Fibroblast of pulmonary artery (primary cell): ENCODE results near the gene UQCRQ.

Experiments
- DNase-seq: peaks from one replicate; pipeline ENCODE4 v3.0.0-alpha.2; 2010; ENCODE audit warnings: low read depth
- H3K4me3 ChIP-seq: replicated peaks from 2 replicates; pipeline ENCODE4 v1.5.1; 2011; ENCODE audit warnings: low read depth, mild to moderate bottlenecking, control low read depth, low read length, moderate library complexity
- TF ChIP-seq, protein P1 (sequence below): IDR thresholded peaks from 2 replicates; pipeline ENCODE4 v1.5.1; 2011; ENCODE audit warnings: mild to moderate bottlenecking, control low read depth, low read length, inconsistent platforms; ENCODE audit errors: missing control alignments

Gene UQCRQ

GRCh38 chr5:132866342-132867045 is at the start of gene UQCRQ, which contains the start of gene GDF9:
UQCRQ (plus strand) TSS chr5:132866642; CDS start chr5:132866882, 240 bp downstream.
GDF9 (minus strand) TSS chr5:132866469; CDS start chr5:132864533, 1,936 bp downstream.
- peak within 1 kb of the TSS; percentile 88 for H3K4me3 ChIP-seq
- TF ChIP-seq, protein P1, sequence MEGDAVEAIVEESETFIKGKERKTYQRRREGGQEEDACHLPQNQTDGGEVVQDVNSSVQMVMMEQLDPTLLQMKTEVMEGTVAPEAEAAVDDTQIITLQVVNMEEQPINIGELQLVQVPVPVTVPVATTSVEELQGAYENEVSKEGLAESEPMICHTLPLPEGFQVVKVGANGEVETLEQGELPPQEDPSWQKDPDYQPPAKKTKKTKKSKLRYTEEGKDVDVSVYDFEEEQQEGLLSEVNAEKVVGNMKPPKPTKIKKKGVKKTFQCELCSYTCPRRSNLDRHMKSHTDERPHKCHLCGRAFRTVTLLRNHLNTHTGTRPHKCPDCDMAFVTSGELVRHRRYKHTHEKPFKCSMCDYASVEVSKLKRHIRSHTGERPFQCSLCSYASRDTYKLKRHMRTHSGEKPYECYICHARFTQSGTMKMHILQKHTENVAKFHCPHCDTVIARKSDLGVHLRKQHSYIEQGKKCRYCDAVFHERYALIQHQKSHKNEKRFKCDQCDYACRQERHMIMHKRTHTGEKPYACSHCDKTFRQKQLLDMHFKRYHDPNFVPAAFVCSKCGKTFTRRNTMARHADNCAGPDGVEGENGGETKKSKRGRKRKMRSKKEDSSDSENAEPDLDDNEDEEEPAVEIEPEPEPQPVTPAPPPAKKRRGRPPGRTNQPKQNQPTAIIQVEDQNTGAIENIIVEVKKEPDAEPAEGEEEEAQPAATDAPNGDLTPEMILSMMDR = peak; percentile 21
- peak; percentile 100 for DNase-seq

- DNase-seq = no peak
- TF ChIP-seq, protein P1 = no peak
- H3K4me3 ChIP-seq = no peak overlapping the region
Observed at GRCh38 chr5:132817011-132817410, 49.4 kb upstream of the UQCRQ start.

DNA sequence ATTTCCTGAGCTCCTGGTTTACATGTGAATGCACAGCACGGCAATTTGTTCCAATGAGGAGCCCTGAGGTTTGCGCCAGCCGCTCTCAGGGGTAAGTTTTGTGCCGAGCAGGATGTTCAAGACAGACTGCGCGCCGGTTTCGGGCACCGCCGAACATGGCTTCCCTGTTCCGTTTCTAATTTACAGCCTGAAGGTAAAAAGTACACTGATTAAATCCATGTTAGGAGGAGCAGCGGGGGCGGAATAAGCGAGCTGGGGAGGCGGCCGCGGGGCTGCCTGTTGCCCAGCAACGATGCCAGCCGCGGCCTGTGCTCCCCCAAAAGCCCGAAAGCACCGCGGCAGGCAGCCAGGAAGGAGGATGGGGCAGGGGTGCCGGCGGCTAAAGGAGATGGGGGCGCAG is 47.0 kb upstream of the UQCRQ start:
- TF ChIP-seq, protein P1 = no peak
- H3K4me3 ChIP-seq = no peak overlapping the region
- DNase-seq = no peak

DNA sequence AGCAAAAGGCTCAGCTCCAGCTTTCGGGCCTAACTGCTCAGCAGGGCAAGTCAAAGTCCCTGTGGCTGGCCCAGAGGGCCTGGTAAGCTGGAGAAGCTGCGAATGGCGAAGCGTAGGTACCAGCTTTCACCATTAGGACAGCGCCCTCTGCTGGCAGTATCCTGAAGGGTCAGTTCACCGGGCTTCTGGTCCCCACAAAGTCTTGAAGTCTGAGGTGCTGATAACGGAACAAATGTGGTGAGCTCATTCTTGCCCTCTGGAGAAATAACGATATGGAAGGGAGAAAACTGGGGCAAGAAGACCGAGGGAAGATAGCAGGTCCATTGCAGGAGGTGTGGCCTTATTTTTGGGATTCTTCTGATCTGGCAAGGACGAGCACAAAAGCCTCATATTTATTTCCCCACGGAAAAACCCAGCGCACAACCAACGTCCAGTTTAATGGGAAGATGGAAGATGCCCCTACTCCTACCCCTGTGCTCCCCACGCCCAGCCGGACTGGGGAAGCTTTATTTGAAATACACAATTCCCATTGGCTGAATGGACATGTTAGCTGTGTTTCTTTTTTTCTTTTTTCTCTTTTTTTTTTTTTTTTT is 46.2 kb upstream of the UQCRQ start:
- peak; percentile 95 for DNase-seq
- H3K4me3 ChIP-seq = no peak overlapping the region
- TF ChIP-seq, protein P1 = peak; percentile 91

DNA sequence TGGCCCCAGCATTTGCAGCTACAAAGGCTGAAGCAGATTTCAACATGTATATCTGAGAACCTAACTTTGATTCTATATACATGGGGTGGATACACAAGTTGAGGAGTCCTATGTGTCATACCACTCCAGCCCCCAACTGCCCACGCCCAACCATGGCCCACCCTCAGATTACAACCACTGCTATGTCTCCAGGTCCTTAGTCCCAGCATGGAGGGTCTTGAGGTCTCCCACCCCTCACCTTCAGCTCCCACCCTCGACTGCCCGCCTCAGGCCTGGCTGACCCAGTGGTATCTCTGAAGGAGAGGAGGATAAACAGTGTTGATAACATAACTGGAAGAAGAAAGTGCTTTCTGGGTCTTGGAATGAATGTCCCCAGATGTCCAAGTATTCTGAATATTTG is 45.1 kb upstream of the UQCRQ start:
- no peak for DNase-seq
- TF ChIP-seq, protein P1 = no peak

DNA sequence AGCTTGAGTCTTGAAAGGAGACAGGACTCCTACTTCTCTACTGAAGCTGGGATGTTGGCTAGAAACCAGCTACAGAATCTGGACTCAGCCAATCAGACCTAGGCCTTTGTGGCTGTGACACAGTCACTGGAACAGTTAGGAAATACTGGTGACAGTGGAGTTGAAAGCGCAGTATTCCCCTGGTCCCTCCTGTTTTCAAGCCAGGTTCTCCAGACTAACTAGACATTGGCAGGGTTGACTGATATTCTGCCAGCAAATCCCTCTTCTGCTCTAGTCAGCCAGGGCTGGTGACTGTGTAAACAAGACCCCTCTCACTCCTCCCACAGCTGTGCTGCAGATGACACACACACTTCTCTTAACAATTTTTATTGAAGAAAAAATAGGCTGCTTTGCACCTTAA is 44.7 kb upstream of the UQCRQ start:
- no peak for DNase-seq
- TF ChIP-seq, protein P1 = no peak

More for the DNA sequence above, 45.1 kb upstream of the UQCRQ start:
- no peak overlapping the region for H3K4me3 ChIP-seq

More for the DNA sequence above, 44.7 kb upstream of the UQCRQ start:
- H3K4me3 ChIP-seq = no peak overlapping the region
